ENCODE data around the gene PPP1R8.
"Not testable (repeated sequence)": the region's sequence is repeated elsewhere in the genome, so short reads cannot be mapped to it uniquely, and the experiment has no call there.

Gene PPP1R8

GRCh38 chr1:27830621-27831440, at the start of gene PPP1R8:
Gene PPP1R8, plus strand, starts transcription at chr1:27830782. Its CDS starts 54 bp downstream, at chr1:27830836.
- peak; percentile 40 to 94 (median 87) for DNase-seq

GRCh38 chr1:27782950-27783349, 47.6 kb upstream of the PPP1R8 start:
- DNase-seq = no peak

- DNase-seq = no peak
These were observed 45.9 kb upstream of the PPP1R8 start for GRCh38 chr1:27784700-27785099.

- DNase-seq = no peak
These were observed 44.7 kb upstream of the PPP1R8 start for GRCh38 chr1:27785781-27786455.

GRCh38 chr1:27787895-27788294, 42.7 kb upstream of the PPP1R8 start:
- no peak for DNase-seq

GRCh38 chr1:27789540-27790041, 41.0 kb upstream of the PPP1R8 start:
- DNase-seq = no peak

- not testable (repeated sequence) for DNase-seq
These were observed 40.3 kb upstream of the PPP1R8 start for GRCh38 chr1:27790270-27790669.

GRCh38 chr1:27795601-27796000, 35.0 kb upstream of the PPP1R8 start:
- no peak for DNase-seq

GRCh38 chr1:27804791-27805190, 25.8 kb upstream of the PPP1R8 start:
- DNase-seq = no peak

GRCh38 chr1:27806758-27807157, 23.8 kb upstream of the PPP1R8 start:
- no peak for DNase-seq

GRCh38 chr1:27807385-27807784, 23.2 kb upstream of the PPP1R8 start:
- no peak for DNase-seq

GRCh38 chr1:27808131-27808530, 22.5 kb upstream of the PPP1R8 start:
- not testable (repeated sequence) for DNase-seq

GRCh38 chr1:27809883-27810282, 20.7 kb upstream of the PPP1R8 start:
- DNase-seq = no peak

GRCh38 chr1:27811741-27812500, 18.7 kb upstream of the PPP1R8 start:
- DNase-seq = no peak

GRCh38 chr1:27816921-27817630, 13.5 kb upstream of the PPP1R8 start:
- DNase-seq = no peak

GRCh38 chr1:27821761-27822315, 8.7 kb upstream of the PPP1R8 start:
- DNase-seq = no peak

GRCh38 chr1:27823784-27824183, 6.8 kb upstream of the PPP1R8 start:
- DNase-seq = no peak

GRCh38 chr1:27824411-27824810, 6.2 kb upstream of the PPP1R8 start:
- DNase-seq = no peak

GRCh38 chr1:27829339-27829960, 1.1 kb upstream of the PPP1R8 start:
- not testable (repeated sequence) for DNase-seq

All from hypothalamus (tissue), 51 donors.